Liver (tissue), 9 donors: ENCODE results near the gene HSFX2. TPM values are rescaled to one million over a fixed set of nuclear protein-coding genes. Genes with fewer than 3 reads are reported as not detected.
"Not testable (repeated sequence)": the region's sequence is repeated elsewhere in the genome, so short reads cannot be mapped to it uniquely, and the experiment has no call there.

ENCODE experiments used
- DNase-seq: peaks from one replicate; pipeline ENCODE4 v3.0.0-alpha.2; 2017; ENCODE audit warnings: low spot score
- H3K27ac ChIP-seq, 2 donors: one replicate each; pipeline ENCODE4 v1.7.0; 2013; ENCODE audit warnings: inconsistent platforms in 2 of 2, low read length in 2 of 2, control low read depth in 1 of 2, low read depth in 1 of 2, mild to moderate bottlenecking in 1 of 2
- H3K27me3 ChIP-seq, 4 donors: one replicate each; pipeline versions ENCODE4 v1.6.1 to v1.7.0; 2013; ENCODE audit warnings: low read length in 3 of 4, inconsistent platforms in 1 of 4, mild to moderate bottlenecking in 1 of 4, moderate library complexity in 1 of 4; ENCODE audit not compliant: control insufficient read depth in 4 of 4, insufficient read depth in 4 of 4
- H3K36me3 ChIP-seq, 4 donors: one replicate each; pipeline versions ENCODE4 v1.6.1 to v1.7.0; 2013; ENCODE audit warnings: low read length in 3 of 4, mild to moderate bottlenecking in 3 of 4, low read depth in 1 of 4, moderate library complexity in 1 of 4; ENCODE audit not compliant: control insufficient read depth in 4 of 4, insufficient read depth in 3 of 4
- H3K4me1 ChIP-seq, 4 donors: one replicate each; pipeline versions ENCODE4 v1.6.1 to v1.7.0; 2013; ENCODE audit warnings: low read length in 3 of 4, mild to moderate bottlenecking in 3 of 4, moderate library complexity in 1 of 4; ENCODE audit not compliant: control insufficient read depth in 4 of 4, insufficient read depth in 4 of 4
- H3K4me3 ChIP-seq, 3 donors: one replicate each; pipeline versions ENCODE4 v1.6.1 to v1.7.0; 2013; ENCODE audit warnings: low read length in 3 of 3, control low read depth in 1 of 3, low read depth in 1 of 3, mild to moderate bottlenecking in 1 of 3
- H3K9ac ChIP-seq, 2 donors: one replicate each; pipeline ENCODE4 v1.7.0; 2013; ENCODE audit warnings: low read length in 2 of 2, mild to moderate bottlenecking in 2 of 2, moderate library complexity in 2 of 2, control low read depth in 1 of 2, low read depth in 1 of 2
- H3K9me3 ChIP-seq, 4 donors: one replicate each; pipeline versions ENCODE4 v1.6.1 to v1.7.0; 2013; ENCODE audit warnings: low read length in 3 of 4; ENCODE audit not compliant: control insufficient read depth in 4 of 4
- ATF3 ChIP-seq: IDR thresholded peaks from 2 replicates; pipeline ENCODE4 v1.6.1; 2016; ENCODE audit warnings: antibody characterized with exemption
- CTCF ChIP-seq: fragments of 150-350 bp; IDR thresholded peaks from 2 replicates; pipeline ENCODE4 v1.5.1; 2017; ENCODE audit warnings: improper control_type of control experiment, low read depth, low read length; ENCODE audit not compliant: missing input control
- EGR1 ChIP-seq, 2 donors: IDR thresholded peaks; 2 replicates each; pipeline ENCODE4 v1.6.1; 2016 to 2018; ENCODE audit warnings: antibody characterized with exemption in 2 of 2, low read depth in 2 of 2
- HNF4G ChIP-seq: IDR thresholded peaks from 2 replicates; pipeline ENCODE4 v1.6.1; 2016; ENCODE audit warnings: antibody characterized with exemption
- REST ChIP-seq: IDR thresholded peaks from 2 replicates; pipeline ENCODE4 v1.6.1; 2016; ENCODE audit warnings: antibody characterized with exemption, mild to moderate bottlenecking
- SP1 ChIP-seq: IDR thresholded peaks from 2 replicates; pipeline ENCODE4 v1.6.1; 2018; ENCODE audit warnings: antibody characterized with exemption, mild to moderate bottlenecking
- YY1 ChIP-seq: IDR thresholded peaks from 2 replicates; pipeline ENCODE4 v1.6.1; 2016; ENCODE audit warnings: antibody characterized with exemption, mild to moderate bottlenecking
- WGBS: extraction: QIAGEN DNeasy Blood & Tissue Kit; methylation state at CpG from one replicate; pipeline ENCODE4 v1.1.7; 2013; 5-methylcytosine and 5-hydroxymethylcytosine counted together
- polyA plus RNA-seq, 2 donors: library from polyadenylated mRNA; stranded (reverse) in 1 of 2; unstranded in 1 of 2; fragments of 200-250 nt in 1 of 2; fragments of >200 nt in 1 of 2; fragmentation: Nextera tagmentation in 1 of 2; extraction: Ambion mirVana in 1 of 2; gene quantifications; one replicate each; pipeline versions ENCODE4 v1.2.1 to v1.2.3, GENCODE V29; 2013 to 2015
- total RNA-seq, 2 donors: library from RNA; depleted of rRNA; stranded (reverse); fragments of >200 nt; gene quantifications; one replicate each; pipeline ENCODE4 v1.2.3, GENCODE V29; 2014
- donor health status: healthy.
- donor health status: healthy.
- donor health status: healthy.
- donor health status: healthy.
- donor health status: healthy.

The HSFX2 gene
- total and polyA plus RNA-seq, 4 donors: 0.09 to 0.20 (median 0.15) TPM; not detected in 1

GRCh38 chrX:149595943-149596342 is 829 bp upstream of the HSFX2 start:
- H3K36me3 ChIP-seq, H3K27me3 ChIP-seq, H3K9ac ChIP-seq, H3K4me1 ChIP-seq, H3K4me3 ChIP-seq, H3K27ac ChIP-seq, H3K9me3 ChIP-seq, DNase-seq: not testable (repeated sequence)
- WGBS: no CpG with 5 or more reads among the region's 7 CpGs

GRCh38 chrX:149590993-149591392 is 4.1 kb downstream of the HSFX2 start:
- H3K4me1 ChIP-seq, H3K36me3 ChIP-seq, H3K27ac ChIP-seq, H3K27me3 ChIP-seq, H3K9ac ChIP-seq, H3K4me3 ChIP-seq, H3K9me3 ChIP-seq, DNase-seq: not testable (repeated sequence)
- no CpG with 5 or more reads among the region's 7 CpGs for WGBS

- not testable (repeated sequence) for DNase-seq
Measured at GRCh38 chrX:149587359-149587758, 7.8 kb downstream of the HSFX2 start, which contains the start of gene MAGEA9B. TSS of gene MAGEA9B (minus strand) at chrX:149587459. CDS start at chrX:149583179, 4,280 bp downstream.

GRCh38 chrX:149585631-149586030 is 9.5 kb downstream of the HSFX2 start:
- over 99% methylated on average over 6 of the region's 17 CpGs for WGBS
- not testable (repeated sequence) for DNase-seq

More at GRCh38 chrX:149587359-149587758, 7.8 kb downstream of the HSFX2 start, which contains the start of gene MAGEA9B:
- H3K27me3 ChIP-seq, H3K27ac ChIP-seq, H3K4me3 ChIP-seq, H3K9me3 ChIP-seq, H3K36me3 ChIP-seq, H3K9ac ChIP-seq, H3K4me1 ChIP-seq: not testable (repeated sequence)
- no CpG with 5 or more reads among the region's 12 CpGs for WGBS

GRCh38 chrX:149573456-149573855 is 21.7 kb downstream of the HSFX2 start:
- not testable (repeated sequence) for DNase-seq, H3K9me3 ChIP-seq, H3K27ac ChIP-seq, H3K36me3 ChIP-seq, H3K27me3 ChIP-seq, H3K4me3 ChIP-seq, H3K4me1 ChIP-seq, H3K9ac ChIP-seq
- WGBS: no CpG with 5 or more reads among the region's 1 CpG

More at GRCh38 chrX:149585631-149586030, 9.5 kb downstream of the HSFX2 start:
- not testable (repeated sequence) for H3K36me3 ChIP-seq, H3K9ac ChIP-seq, H3K27ac ChIP-seq, H3K4me3 ChIP-seq, H3K27me3 ChIP-seq, H3K4me1 ChIP-seq, H3K9me3 ChIP-seq

GRCh38 chrX:149572743-149573142 is 22.4 kb downstream of the HSFX2 start:
- Histone ChIP-seq H3K27me3 (no peaks in the 10 kb centered on the region), H3K9ac (no peak overlapping the region), H3K9me3 (no peaks in the 10 kb centered on the region), H3K4me1 (no peaks in the 10 kb centered on the region), H3K36me3 (no peaks in the 10 kb centered on the region), H3K4me3 (no peak overlapping the region), H3K27ac (no peak overlapping the region)
- no peak for TF ChIP-seq CTCF
- TF ChIP-seq HNF4G: no peak
- TF ChIP-seq REST: no peak
- no peak for TF ChIP-seq SP1
- no peak for TF ChIP-seq ATF3
- TF ChIP-seq YY1: no peak
- no peak for TF ChIP-seq EGR1 (IDR thresholded peaks at IDR 0.05; ENCODE audit: low read depth in 2 of 2)
- no peak for DNase-seq
- WGBS: 49% methylated on average over 1 of the region's 1 CpG
